Measurements from ENCODE around the gene INS.

INS gene
- long read RNA-seq: 0 reads

DNA sequence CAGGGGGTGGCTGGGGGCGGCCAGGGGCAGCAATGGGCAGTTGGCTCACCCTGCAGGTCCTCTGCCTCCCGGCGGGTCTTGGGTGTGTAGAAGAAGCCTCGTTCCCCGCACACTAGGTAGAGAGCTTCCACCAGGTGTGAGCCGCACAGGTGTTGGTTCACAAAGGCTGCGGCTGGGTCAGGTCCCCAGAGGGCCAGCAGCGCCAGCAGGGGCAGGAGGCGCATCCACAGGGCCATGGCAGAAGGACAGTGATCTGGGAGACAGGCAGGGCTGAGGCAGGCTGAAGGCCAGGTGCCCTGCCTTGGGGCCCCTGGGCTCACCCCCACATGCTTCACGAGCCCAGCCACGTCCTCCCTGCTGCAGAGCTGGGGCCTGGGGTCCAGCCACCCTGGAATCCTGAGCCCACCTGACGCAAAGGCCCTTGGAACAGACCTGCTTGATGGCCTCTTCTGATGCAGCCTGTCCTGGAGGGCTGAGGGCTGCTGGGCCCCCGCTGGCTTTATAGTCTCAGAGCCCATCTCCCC is at the start of gene INS:
INS (minus strand) TSS at position 474 of the 524 bp plus-strand sequence; CDS start at position 236, 238 bp downstream.
- H3K4me3 ChIP-seq (replicated peaks; ENCODE audit: insufficient read depth, low read length): no peak within 1 kb of the TSS
- no peak within 1 kb of the TSS for H3K27ac ChIP-seq (replicated peaks)
- TF ChIP-seq POLR2AphosphoS5 (IDR thresholded peaks at IDR 0.05; ENCODE audit: low read depth): no peak
- TF ChIP-seq, protein P1, sequence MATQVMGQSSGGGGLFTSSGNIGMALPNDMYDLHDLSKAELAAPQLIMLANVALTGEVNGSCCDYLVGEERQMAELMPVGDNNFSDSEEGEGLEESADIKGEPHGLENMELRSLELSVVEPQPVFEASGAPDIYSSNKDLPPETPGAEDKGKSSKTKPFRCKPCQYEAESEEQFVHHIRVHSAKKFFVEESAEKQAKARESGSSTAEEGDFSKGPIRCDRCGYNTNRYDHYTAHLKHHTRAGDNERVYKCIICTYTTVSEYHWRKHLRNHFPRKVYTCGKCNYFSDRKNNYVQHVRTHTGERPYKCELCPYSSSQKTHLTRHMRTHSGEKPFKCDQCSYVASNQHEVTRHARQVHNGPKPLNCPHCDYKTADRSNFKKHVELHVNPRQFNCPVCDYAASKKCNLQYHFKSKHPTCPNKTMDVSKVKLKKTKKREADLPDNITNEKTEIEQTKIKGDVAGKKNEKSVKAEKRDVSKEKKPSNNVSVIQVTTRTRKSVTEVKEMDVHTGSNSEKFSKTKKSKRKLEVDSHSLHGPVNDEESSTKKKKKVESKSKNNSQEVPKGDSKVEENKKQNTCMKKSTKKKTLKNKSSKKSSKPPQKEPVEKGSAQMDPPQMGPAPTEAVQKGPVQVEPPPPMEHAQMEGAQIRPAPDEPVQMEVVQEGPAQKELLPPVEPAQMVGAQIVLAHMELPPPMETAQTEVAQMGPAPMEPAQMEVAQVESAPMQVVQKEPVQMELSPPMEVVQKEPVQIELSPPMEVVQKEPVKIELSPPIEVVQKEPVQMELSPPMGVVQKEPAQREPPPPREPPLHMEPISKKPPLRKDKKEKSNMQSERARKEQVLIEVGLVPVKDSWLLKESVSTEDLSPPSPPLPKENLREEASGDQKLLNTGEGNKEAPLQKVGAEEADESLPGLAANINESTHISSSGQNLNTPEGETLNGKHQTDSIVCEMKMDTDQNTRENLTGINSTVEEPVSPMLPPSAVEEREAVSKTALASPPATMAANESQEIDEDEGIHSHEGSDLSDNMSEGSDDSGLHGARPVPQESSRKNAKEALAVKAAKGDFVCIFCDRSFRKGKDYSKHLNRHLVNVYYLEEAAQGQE (IDR thresholded peaks at IDR 0.05; ENCODE audit: insufficient replicate concordance, low read depth): no peak
- no peak for TF ChIP-seq SPI1 (IDR thresholded peaks at IDR 0.05; ENCODE audit: borderline replicate concordance, low read depth)
- TF ChIP-seq GABPA (IDR thresholded peaks at IDR 0.05; ENCODE audit: low read depth): no peak
- TF ChIP-seq, protein P2, sequence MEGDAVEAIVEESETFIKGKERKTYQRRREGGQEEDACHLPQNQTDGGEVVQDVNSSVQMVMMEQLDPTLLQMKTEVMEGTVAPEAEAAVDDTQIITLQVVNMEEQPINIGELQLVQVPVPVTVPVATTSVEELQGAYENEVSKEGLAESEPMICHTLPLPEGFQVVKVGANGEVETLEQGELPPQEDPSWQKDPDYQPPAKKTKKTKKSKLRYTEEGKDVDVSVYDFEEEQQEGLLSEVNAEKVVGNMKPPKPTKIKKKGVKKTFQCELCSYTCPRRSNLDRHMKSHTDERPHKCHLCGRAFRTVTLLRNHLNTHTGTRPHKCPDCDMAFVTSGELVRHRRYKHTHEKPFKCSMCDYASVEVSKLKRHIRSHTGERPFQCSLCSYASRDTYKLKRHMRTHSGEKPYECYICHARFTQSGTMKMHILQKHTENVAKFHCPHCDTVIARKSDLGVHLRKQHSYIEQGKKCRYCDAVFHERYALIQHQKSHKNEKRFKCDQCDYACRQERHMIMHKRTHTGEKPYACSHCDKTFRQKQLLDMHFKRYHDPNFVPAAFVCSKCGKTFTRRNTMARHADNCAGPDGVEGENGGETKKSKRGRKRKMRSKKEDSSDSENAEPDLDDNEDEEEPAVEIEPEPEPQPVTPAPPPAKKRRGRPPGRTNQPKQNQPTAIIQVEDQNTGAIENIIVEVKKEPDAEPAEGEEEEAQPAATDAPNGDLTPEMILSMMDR (IDR thresholded peaks at IDR 0.05; ENCODE audit: insufficient read depth, low read length): no peak
- peaks cover 4% of the 10 kb centered on the region for H3K27me3 ChIP-seq (ENCODE audit: insufficient read depth, poor library complexity, severe bottlenecking)
- no peak for DNase-seq (ENCODE audit: low read depth in 1 of 2, low spot score in 1 of 2)

DNA sequence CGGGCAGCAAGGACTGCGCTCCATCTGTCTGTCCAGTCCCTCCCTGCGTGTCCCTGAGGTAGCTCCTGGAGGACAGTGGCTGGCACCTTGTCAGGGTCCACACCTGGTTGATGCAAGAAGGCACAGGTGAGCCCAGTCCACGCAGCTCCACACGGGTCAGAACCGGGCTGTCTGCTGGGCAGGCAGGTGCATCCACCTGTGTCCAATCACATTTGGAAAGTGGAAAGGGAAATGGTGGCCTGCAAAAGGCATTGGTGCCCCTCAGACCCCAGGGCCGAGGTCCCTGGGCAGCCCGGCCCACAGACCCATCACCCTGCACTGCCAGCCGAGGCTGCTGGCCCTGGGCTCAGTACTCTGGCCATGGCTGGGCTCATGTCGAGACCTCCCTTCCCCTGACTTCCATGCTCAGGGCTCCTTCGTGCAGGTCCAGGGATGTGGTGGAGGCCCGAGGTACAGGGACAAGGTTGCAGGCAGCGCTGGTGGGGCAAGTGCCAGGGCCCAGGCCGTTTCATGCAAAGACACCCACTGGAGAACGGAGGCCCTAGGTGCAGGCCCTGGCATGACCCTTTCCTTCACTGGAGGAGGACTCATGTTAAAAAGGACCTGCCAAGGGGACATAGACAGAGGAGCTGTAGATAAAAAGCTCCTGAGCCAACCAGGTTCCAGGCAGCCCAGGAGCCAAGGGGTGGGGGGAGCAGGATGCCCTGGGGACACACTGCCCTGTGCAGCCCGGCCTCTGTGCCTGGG is 49.5 kb upstream of the INS start:
- H3K27me3 ChIP-seq (ENCODE audit: insufficient read depth, poor library complexity, severe bottlenecking): no peaks in the 10 kb centered on the region
- H3K27ac ChIP-seq (replicated peaks): no peak overlapping the region
- no peak overlapping the region for H3K4me3 ChIP-seq (replicated peaks; ENCODE audit: insufficient read depth, low read length)
- no peak for DNase-seq (ENCODE audit: low read depth in 1 of 2, low spot score in 1 of 2)
- no peak for TF ChIP-seq GABPA (IDR thresholded peaks at IDR 0.05; ENCODE audit: low read depth)
- TF ChIP-seq, protein P2 (IDR thresholded peaks at IDR 0.05; ENCODE audit: insufficient read depth, low read length): no peak
- no peak for TF ChIP-seq POLR2AphosphoS5 (IDR thresholded peaks at IDR 0.05; ENCODE audit: low read depth)
- TF ChIP-seq SPI1 (IDR thresholded peaks at IDR 0.05; ENCODE audit: borderline replicate concordance, low read depth): no peak
- TF ChIP-seq, protein P1 (IDR thresholded peaks at IDR 0.05; ENCODE audit: insufficient replicate concordance, low read depth): no peak

DNA sequence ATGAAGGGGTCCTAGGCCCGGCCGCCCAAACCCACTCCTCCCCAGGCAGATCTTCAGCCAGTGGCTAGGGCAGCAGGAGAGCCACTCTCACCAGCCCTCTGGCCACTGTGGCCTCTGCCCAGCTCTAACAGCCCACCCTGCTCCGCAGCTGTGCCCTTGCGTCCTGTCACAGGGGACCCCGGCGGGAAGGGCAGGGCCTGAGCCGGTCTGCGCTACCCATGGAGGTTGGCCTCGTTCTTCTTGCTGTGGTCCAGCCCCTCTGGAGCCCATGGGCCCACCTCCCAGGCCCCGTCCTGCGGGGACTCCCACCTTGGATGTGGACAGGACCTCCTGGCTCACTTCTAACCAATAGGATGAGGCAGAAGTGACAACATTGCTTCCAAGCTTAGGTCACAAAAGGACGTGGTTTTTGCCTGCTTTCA is 48.9 kb upstream of the INS start:
- DNase-seq (ENCODE audit: low read depth in 1 of 2, low spot score in 1 of 2): no peak
- Histone ChIP-seq H3K27ac (replicated peaks) (no peak overlapping the region), H3K4me3 (replicated peaks; ENCODE audit: insufficient read depth, low read length) (no peak overlapping the region), H3K27me3 (ENCODE audit: insufficient read depth, poor library complexity, severe bottlenecking) (no peaks in the 10 kb centered on the region)
- TF ChIP-seq POLR2AphosphoS5 (IDR thresholded peaks at IDR 0.05; ENCODE audit: low read depth) (no peak), GABPA (IDR thresholded peaks at IDR 0.05; ENCODE audit: low read depth) (no peak)
- TF ChIP-seq, protein P1 (IDR thresholded peaks at IDR 0.05; ENCODE audit: insufficient replicate concordance, low read depth): no peak
- TF ChIP-seq, protein P2 (IDR thresholded peaks at IDR 0.05; ENCODE audit: insufficient read depth, low read length): no peak
